AG10803 (cell line): ENCODE measurements around the gene MRPL22.
"Not testable (repeated sequence)": the region's sequence is repeated elsewhere in the genome, so short reads cannot be mapped to it uniquely, and the experiment has no call there.

Source experiments
- DNase-seq: peaks from one replicate; pipeline ENCODE4 v3.0.0; 2010; ENCODE audit warnings: low read depth
- H3K4me3 ChIP-seq: 2 replicates; pipeline ENCODE4 v1.5.1; 2011; ENCODE audit warnings: mild to moderate bottlenecking, low read length, control low read depth
- TF ChIP-seq, protein P1 (sequence below): conservative IDR thresholded peaks from 2 replicates; pipeline ENCODE4 v1.5.1; 2011; ENCODE audit warnings: mild to moderate bottlenecking, low read length, control low read depth, inconsistent platforms

MRPL22 gene

DNA sequence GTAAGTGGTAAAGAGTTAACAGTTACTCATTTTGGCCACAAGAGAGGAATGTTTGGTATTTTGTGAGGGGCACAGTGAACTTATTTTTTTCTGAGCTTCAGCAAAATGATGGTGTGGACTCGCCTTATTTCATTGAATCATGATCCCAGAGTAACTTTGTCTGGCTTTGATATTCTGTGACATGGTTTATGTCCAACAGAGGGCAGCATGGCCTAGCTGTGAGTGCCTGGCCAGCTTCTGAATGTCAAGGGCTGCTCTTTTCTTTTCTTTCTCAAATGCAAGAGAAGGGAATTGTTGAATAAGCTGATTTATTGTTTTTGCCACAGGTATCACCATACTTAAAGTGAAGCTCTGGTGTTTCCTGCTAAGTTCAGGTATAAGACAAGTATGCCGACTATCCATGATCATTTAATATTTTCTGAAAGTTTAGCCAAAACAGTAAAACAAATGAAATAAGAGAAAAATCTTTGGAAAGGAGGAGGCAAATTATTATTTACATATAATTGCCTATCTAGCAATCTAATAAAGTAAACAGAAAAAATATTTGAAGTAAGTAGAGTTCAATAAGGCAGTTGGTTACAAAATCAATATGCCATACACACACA lies 31.7 kb downstream of the MRPL22 start:
- peak; percentile 40 for DNase-seq
- TF ChIP-seq, protein P1, sequence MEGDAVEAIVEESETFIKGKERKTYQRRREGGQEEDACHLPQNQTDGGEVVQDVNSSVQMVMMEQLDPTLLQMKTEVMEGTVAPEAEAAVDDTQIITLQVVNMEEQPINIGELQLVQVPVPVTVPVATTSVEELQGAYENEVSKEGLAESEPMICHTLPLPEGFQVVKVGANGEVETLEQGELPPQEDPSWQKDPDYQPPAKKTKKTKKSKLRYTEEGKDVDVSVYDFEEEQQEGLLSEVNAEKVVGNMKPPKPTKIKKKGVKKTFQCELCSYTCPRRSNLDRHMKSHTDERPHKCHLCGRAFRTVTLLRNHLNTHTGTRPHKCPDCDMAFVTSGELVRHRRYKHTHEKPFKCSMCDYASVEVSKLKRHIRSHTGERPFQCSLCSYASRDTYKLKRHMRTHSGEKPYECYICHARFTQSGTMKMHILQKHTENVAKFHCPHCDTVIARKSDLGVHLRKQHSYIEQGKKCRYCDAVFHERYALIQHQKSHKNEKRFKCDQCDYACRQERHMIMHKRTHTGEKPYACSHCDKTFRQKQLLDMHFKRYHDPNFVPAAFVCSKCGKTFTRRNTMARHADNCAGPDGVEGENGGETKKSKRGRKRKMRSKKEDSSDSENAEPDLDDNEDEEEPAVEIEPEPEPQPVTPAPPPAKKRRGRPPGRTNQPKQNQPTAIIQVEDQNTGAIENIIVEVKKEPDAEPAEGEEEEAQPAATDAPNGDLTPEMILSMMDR: peak; percentile 70
- no peak overlapping the region for H3K4me3 ChIP-seq

DNA sequence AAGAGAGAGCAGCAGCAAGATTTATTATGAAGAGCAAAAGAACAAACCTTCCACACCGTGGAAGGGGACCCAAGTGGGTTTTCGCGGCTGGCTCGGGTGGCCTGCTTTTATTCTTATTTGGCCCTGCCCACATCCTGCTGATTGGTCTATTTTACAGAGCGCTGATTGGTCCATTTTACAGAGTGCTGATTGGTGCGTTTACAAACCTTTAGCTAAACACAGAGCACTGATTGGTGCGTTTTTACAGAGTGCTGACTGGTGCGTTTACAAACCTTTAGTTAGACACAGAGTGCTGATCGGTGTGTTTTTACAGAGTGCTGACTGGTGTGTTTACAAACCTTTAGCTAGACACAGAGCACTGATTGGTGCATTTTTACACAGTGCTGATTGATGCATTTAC lies 35.2 kb downstream of the MRPL22 start:
- not testable (repeated sequence) for DNase-seq, H3K4me3 ChIP-seq

DNA sequence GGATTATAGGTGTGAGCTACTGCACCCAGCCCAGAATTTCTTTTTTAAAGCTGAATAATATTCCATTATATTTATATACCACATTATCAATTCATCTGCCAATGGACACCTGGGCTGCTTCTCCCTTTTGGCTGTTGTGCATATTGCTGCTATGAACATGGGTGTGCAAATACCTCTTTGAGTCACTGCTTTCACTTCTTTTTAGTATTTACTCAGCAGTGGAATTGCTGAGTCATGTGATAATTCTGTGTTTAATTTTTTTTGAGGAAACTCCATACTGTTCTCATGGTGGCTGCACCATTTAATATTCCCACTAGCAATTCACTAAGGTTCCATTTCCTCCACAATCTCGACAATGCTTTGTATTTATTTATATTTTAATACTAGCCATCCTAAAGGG lies 36.5 kb downstream of the MRPL22 start:
- DNase-seq: no peak
- TF ChIP-seq, protein P1: no peak
- H3K4me3 ChIP-seq: no peak overlapping the region

DNA sequence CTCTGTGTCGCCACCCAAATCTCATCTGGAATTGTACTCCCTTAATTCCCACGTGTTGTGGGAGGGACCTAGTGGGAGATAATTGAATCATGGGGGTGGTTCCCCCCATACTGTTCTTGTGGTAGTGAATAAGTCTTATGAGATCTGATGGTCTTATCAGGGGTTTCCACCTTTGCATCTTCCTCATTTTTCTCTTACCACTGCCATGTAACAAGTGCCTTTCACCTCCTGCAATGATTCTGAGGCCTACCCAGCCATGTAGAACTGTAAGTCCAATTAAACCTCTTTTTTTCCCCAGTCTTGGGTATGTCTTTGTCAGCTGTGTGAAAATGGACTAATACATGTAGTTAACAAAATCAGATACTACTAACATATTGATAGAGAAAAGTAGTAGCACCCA lies 37.4 kb downstream of the MRPL22 start:
- H3K4me3 ChIP-seq, DNase-seq: not testable (repeated sequence)

DNA sequence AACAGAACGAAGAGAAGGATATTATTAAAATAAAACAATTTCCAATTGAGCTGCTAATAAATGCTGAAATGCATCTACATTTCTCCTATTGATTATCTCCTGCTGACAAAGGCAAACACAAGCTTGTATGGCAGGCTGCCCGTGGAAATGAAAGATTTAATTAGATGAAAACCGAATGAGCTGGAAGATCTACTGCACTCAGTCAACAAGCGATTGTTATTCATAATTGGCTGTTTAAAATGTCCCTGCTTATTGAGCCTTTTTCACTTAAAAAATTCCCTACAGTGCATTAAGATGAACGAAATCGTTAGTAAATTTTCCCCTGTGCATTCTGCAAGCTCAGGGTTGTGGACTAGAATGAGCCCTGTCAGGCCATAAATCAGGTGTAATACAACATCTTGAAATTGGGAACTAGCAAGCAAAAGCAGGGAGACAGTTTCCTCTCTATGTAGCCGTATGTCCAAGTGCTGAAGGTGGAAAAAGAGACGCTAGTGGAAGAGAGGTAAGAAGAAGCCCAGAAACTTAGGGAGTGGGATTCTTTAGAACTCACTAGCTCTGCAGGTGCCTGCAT lies 44.2 kb downstream of the MRPL22 start:
- H3K4me3 ChIP-seq: no peak overlapping the region
- TF ChIP-seq, protein P1: no peak
- no peak for DNase-seq

DNA sequence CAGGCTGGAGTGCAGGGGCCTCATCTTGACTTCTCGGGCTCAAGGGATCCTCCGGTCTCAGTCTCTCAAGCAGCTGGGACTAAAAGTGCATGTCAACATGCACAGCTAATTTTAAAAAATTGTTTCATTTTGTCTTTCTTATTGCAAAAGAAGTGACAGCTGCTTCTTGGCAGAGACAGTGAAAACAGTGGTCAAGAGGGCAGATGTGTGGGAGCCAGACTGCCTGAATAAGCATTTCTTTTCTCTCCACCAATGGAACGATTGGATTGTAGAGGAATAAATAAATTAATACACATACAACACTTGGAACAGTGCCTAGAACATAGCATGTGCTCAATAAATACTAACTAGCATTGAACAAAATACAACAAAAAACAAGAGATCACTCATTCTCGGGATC lies 45.3 kb downstream of the MRPL22 start:
- DNase-seq: peak; percentile 23
- TF ChIP-seq, protein P1: no peak
- H3K4me3 ChIP-seq: no peak overlapping the region

DNA sequence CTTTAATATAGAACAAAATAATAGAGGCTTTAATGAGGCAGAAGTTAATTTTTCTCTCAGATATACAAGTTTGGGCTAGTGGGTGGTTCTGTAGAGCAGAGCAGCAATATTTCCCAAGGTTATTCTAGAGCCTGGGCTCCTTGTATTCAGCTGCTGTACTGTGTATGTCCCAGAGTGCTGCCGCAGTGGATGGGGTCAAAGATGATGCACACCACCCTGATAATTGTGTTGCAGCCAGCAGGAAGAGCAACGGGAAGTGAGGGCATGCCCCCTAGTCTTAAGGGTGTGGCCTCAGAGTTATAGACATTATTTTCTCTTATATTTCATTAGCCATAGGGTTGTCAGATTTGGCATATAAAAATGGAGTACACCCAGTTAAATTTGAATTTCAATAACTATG lies 48.8 kb downstream of the MRPL22 start:
- H3K4me3 ChIP-seq: no peak overlapping the region
- TF ChIP-seq, protein P1: no peak
- no peak for DNase-seq

DNA sequence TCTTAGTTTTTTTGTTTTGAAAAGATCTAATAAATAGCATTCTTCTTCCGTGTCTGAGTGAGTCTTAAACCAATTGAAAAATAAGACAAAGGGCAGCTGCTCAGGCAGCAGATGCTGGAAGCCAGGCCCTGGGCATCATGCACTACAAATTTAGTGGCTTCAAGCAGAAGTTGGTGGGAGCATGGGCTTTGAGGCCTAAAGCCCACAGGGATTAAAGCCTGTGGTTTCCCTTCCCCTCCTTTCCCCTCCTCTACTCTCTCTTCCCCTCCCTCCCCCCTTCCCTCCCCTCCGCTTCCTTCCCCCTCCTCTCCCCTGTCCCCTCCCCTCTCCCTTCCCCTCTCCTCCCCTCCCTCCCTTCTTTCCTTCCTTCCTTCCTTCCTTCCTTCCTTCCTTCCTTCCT lies 52.6 kb downstream of the MRPL22 start:
- TF ChIP-seq, protein P1: no peak
- no peak overlapping the region for H3K4me3 ChIP-seq
- DNase-seq: no peak
